ENCODE data around the gene NPY.

NPY gene

DNA sequence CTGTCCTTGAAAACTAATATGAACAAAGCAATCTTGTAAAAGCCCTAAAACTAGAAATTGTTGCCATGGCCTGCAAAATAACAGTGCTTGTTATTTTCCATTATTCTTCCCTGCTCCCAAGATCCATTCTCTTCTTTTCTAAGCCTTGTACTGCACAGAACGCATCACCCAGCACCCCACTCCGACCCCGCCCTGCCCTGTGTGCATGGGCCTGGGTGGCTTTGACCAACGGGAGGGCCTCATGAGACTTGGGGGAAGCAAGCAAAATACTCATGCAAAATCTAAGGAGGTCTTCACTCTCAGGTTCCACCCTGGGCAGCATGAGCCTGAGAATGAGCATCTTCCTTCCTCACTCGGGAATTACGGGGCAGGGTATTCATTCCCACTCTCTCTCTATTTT lies 32.4 kb downstream of the NPY start:
- DNase-seq, result no peak

DNA sequence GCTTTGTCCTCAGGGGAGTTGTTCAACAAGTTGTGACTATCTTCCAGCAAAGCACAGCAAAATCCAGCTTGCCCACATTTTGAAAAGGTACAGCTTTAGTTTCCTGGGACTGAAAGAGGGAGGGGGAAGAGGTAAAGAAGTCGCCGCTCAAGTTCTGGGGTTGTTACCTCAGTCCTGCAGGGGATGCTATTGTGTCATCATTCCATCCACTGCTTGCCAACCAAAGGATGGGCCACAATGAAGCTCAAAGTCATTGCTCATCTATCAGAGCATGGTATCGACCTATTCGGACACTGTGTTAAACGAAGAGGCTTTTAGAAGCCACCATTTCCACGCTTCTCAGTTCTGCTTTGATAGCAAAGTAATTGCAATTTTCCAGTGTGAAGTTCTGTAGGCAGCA lies 34.3 kb downstream of the NPY start:
- no peak for DNase-seq

DNA sequence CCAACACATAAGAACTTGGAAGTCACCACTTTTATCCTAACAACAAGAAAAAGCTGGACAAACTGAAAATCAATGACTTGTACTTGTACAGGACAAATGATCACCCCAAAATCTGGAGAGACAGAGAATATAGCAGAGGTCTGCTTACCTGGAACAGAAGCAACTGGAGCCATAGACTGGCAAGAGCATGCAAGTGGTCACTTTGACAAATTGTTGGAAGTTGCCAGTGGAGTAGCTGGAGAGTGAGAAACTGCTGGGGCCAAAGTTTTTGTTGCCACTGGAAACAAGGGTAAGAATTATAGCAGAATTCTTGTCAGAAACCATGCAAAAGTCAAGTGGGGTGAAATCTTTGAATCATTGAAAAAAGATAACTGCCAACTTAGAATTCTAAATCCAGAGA lies 35.2 kb downstream of the NPY start:
- DNase-seq, result no peak

DNA sequence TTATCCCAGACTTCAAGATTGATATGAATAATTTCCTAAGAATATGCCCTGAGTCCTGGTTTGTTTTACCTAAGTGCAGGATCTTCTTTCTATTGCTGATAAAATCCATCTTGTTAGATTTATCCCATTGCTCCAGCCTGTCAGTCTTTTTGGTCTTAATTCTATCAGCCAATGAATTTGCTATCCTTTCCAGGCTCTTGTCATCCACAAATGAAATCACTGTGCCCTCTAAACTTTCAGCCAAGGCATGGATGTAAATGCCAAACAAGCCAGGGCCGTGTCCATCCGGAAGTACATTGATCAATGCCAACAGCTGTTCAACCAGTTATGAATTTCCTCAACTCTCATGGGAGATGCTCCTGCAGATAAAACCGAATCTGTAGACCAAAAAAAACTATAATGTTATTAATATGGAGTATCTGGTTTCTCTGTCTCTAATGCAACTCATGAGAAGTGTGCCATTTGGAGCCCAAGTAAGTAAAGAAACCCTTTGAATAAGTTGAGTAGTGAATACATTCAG lies 40.0 kb downstream of the NPY start:
- no peak for DNase-seq

DNA sequence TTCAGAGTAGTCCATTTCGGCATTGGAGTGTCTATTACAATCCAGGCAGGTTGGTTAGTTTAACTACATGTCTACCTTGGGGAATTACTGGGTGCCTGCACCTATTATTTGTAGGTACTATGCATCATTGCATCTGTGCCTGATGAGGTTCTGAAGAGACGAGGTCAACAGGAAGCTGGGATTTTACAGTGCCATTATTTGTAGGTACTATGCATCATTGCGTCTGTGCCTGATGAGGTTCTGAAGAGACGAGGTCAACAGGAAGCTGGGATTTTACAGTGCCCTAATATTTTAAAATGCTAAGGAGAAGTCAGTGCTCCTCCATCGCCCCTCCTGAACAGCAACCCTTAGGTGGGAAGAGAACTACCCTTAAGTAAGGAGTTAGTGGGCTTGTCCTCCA lies 41.7 kb downstream of the NPY start:
- DNase-seq, result no peak

DNA sequence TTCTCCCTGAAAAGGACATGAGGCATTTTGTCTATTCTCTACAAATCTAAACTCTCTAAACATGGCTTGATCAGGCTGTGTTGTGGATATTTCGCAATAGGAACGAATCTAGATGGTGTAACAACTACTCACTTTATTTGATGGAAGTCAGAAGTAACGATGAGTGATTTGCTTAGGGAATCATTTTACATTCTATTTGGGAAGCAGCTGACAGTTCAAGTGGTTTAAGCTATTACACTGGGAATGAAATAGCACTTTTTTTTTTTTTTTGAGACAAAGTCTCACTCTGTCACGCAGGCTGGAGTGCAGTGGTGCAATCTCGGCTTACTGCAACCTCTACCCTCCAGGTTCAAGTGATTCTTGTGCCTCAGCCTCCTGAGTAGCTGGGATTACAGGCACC lies 44.1 kb downstream of the NPY start:
- no peak for DNase-seq

DNA sequence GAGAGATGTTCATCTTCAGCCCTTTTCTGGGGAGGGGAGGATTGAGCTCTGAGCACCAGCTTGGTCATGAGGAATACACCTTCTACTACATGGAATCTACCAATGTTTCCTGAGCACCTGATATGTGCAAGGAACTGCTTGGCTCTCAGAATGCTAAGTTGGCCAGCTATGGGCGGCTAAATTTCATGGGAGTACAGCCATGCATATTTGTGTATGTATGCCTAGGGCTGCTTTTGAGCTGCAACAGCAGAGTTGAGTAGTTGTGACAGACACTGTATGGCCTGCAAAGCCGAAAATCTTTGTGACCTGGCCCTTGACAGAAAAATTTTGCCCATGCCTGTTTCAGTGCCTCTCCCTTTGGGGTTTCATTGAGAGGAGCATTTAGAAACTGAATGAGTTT lies 44.9 kb downstream of the NPY start:
- no peak for DNase-seq

GRCh38 chr7:24334012-24334411 lies 50.0 kb downstream of the NPY start:
- DNase-seq, result no peak

- DNase-seq, result no peak
Observed at GRCh38 chr7:24334627-24335026, 50.6 kb downstream of the NPY start.

GRCh38 chr7:24336461-24336860 lies 52.5 kb downstream of the NPY start:
- DNase-seq, result no peak

- DNase-seq, result no peak
Observed at GRCh38 chr7:24337180-24337579, 53.2 kb downstream of the NPY start.

DNA sequence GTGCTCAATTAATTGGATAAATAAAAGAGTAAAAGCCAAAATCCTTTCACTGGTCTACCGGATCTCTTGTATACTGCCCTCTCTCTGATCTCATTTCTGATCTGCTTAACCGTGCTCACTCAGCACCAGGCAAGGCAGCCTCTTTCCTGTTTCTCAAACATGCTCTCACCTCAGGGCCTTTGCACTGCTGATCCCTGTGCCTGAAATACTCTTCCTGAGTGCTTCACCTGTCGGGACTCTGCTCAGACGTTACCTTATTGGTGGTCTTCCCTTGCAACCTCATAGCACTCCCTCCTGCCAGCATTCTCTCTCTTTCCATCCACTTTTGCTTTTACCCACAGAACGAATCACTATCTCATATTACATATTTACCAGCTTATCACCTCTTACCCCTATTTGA lies 55.6 kb downstream of the NPY start:
- no peak for DNase-seq

- no peak for DNase-seq
Observed at GRCh38 chr7:24340727-24341126, 56.7 kb downstream of the NPY start.

Measured in retina (tissue), 1 donor.